Measurements from ENCODE around the gene ZDHHC11.
"Not testable (repeated sequence)": the region's sequence is repeated elsewhere in the genome, so short reads cannot be mapped to it uniquely, and the experiment has no call there.

DNA sequence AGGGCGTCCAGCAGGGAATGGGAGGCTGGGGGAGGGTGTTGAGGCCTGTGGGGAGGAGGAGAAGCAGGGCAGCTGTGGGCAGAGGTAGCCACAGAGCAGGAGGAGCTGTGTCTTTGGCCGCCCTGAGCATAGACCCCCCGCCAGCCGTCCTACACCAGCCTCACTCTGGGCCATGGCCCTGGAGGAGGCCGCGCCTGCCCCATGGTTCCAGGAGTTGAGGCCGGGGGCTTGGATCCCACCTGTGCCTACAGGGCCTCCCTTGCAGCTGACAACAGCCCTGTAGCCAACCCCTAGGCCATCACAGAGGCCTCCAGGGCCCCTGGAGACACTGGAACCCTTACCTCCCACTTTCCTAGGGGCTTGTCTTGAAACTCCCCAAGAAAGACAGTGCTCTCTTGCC lies 3.0 kb downstream of the ZDHHC11 start:
- TF ChIP-seq, protein P1, sequence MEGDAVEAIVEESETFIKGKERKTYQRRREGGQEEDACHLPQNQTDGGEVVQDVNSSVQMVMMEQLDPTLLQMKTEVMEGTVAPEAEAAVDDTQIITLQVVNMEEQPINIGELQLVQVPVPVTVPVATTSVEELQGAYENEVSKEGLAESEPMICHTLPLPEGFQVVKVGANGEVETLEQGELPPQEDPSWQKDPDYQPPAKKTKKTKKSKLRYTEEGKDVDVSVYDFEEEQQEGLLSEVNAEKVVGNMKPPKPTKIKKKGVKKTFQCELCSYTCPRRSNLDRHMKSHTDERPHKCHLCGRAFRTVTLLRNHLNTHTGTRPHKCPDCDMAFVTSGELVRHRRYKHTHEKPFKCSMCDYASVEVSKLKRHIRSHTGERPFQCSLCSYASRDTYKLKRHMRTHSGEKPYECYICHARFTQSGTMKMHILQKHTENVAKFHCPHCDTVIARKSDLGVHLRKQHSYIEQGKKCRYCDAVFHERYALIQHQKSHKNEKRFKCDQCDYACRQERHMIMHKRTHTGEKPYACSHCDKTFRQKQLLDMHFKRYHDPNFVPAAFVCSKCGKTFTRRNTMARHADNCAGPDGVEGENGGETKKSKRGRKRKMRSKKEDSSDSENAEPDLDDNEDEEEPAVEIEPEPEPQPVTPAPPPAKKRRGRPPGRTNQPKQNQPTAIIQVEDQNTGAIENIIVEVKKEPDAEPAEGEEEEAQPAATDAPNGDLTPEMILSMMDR (IDR thresholded peaks at IDR 0.05; ENCODE audit: insufficient read depth, low read length): not testable (repeated sequence)
- not testable (repeated sequence) for TF ChIP-seq POLR2AphosphoS5 (IDR thresholded peaks at IDR 0.05; ENCODE audit: low read depth); GABPA (IDR thresholded peaks at IDR 0.05; ENCODE audit: low read depth); SPI1 (IDR thresholded peaks at IDR 0.05; ENCODE audit: borderline replicate concordance, low read depth)
- TF ChIP-seq, protein P2, sequence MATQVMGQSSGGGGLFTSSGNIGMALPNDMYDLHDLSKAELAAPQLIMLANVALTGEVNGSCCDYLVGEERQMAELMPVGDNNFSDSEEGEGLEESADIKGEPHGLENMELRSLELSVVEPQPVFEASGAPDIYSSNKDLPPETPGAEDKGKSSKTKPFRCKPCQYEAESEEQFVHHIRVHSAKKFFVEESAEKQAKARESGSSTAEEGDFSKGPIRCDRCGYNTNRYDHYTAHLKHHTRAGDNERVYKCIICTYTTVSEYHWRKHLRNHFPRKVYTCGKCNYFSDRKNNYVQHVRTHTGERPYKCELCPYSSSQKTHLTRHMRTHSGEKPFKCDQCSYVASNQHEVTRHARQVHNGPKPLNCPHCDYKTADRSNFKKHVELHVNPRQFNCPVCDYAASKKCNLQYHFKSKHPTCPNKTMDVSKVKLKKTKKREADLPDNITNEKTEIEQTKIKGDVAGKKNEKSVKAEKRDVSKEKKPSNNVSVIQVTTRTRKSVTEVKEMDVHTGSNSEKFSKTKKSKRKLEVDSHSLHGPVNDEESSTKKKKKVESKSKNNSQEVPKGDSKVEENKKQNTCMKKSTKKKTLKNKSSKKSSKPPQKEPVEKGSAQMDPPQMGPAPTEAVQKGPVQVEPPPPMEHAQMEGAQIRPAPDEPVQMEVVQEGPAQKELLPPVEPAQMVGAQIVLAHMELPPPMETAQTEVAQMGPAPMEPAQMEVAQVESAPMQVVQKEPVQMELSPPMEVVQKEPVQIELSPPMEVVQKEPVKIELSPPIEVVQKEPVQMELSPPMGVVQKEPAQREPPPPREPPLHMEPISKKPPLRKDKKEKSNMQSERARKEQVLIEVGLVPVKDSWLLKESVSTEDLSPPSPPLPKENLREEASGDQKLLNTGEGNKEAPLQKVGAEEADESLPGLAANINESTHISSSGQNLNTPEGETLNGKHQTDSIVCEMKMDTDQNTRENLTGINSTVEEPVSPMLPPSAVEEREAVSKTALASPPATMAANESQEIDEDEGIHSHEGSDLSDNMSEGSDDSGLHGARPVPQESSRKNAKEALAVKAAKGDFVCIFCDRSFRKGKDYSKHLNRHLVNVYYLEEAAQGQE (IDR thresholded peaks at IDR 0.05; ENCODE audit: insufficient replicate concordance, low read depth): not testable (repeated sequence)
